Keratinocyte (primary cell): Measurements from ENCODE around the gene DBNL.

Experiments
- CTCF ChIP-seq, 3 experiments: IDR thresholded peaks in 1 of 3; conservative IDR thresholded peaks in 1 of 3; optimal IDR thresholded peaks in 1 of 3; 2 replicates in 2 of 3; 3 replicates in 1 of 3; pipeline versions ENCODE3 to v1.5.1; 2011; ENCODE audit warnings: low read length in 3 of 3, mild to moderate bottlenecking in 3 of 3, moderate library complexity in 2 of 3, control low read depth in 1 of 3, inconsistent platforms in 1 of 3; ENCODE audit not compliant: insufficient read depth in 2 of 3; ENCODE audit errors: extremely low read depth in 1 of 3
- EZH2 ChIP-seq: IDR thresholded peaks from one replicate; pipeline ENCODE4 v1.6.1; 2012; ENCODE audit warnings: inconsistent platforms, mild to moderate bottlenecking, low read length, moderate library complexity

GRCh38 chr7:44064791-44065430, 20.4 kb downstream of the DBNL start:
- no peak for TF ChIP-seq CTCF (optimal IDR thresholded peaks at IDR 0.05 in 1 of 3, IDR thresholded peaks at IDR 0.05 in 1 of 3, conservative IDR thresholded peaks at IDR 0.05 in 1 of 3; ENCODE audit: extremely low read depth in 1 of 3, insufficient read depth in 2 of 3, low read length in 3 of 3)
- TF ChIP-seq EZH2, result no peak
